Measurements from ENCODE around the gene NFU1. TPM values are rescaled to one million over a fixed set of nuclear protein-coding genes. Genes with fewer than 3 reads are reported as not detected.

Gene NFU1
- total RNA-seq, 1 experiment from 2014 or later: 38.2 TPM

GRCh38 chr2:69383176-69383812, 53.9 kb downstream of the NFU1 start:
- POLR2A ChIA-PET: no interaction called here
- Histone ChIP-seq H3K79me2 (ENCODE audit: insufficient read depth, low read length) (peaks cover 67% of the 10 kb centered on the region), H3K4me3 (replicated peaks in 1 of 2; ENCODE audit: low read depth in 1 of 2, low read length in 2 of 2) (no peak overlapping the region), H3K9ac (ENCODE audit: low read length) (no peak overlapping the region), H3K27ac (ENCODE audit: low read depth, low read length) (no peak overlapping the region), H2AFZ (ENCODE audit: low read depth, low read length, poor library complexity, severe bottlenecking) (no peak overlapping the region), H3K36me3 (ENCODE audit: control insufficient read depth in 1 of 2, insufficient read depth in 2 of 2, low read length in 2 of 2) (no peaks in the 10 kb centered on the region), H3K9me3 (ENCODE audit: control insufficient read depth in 1 of 2, insufficient read depth in 1 of 2, low read depth in 1 of 2, low read length in 2 of 2) (no peaks in the 10 kb centered on the region), H3K27me3 (ENCODE audit: insufficient read depth, low read length) (no peaks in the 10 kb centered on the region), H3K9me2 (ENCODE audit: insufficient read depth) (no peaks in the 10 kb centered on the region), H3K4me1 (ENCODE audit: control insufficient read depth in 1 of 2, insufficient read depth in 2 of 2, low read length in 2 of 2) (peaks cover 8 to 15% of the 10 kb centered on the region in 2 experiments; a peak in 3 of 4 replicates), H4K20me1 (ENCODE audit: insufficient read depth) (no peaks in the 10 kb centered on the region), H3K4me2 (ENCODE audit: low read length) (no peak overlapping the region)
- TF ChIP-seq SRF (IDR thresholded peaks at IDR 0.05; ENCODE audit: low read depth): no peak
- no peak for DNase-seq (ENCODE audit: low read depth, low spot score)
- no TSS peak for BruUV-seq (replicated peaks)
- CTCF ChIA-PET: interaction anchor here (1.4 kb wide), 1 partner anchor 8 kb away, joined by 3 read pairs; no protein-coding TSS in a partner anchor
- no peak for ATAC-seq
- RAD21 ChIA-PET (ENCODE audit: low non-redundant PET in 1 of 2, low total read pairs in 2 of 2, uncharacterized antibody in 2 of 2, unreplicated experiment in 2 of 2): no interaction called here
- intact Hi-C loops (cut with micrococcal nuclease): loop anchor here (10.0 kb wide), 1 partner anchor 332 kb away; no protein-coding TSS in a partner anchor

GRCh38 chr2:69382547-69382946, 54.7 kb downstream of the NFU1 start:
- ChIA-PET POLR2A (no interaction called here), CTCF (no interaction called here), RAD21 (ENCODE audit: low non-redundant PET in 1 of 2, low total read pairs in 2 of 2, uncharacterized antibody in 2 of 2, unreplicated experiment in 2 of 2) (no interaction called here)
- Histone ChIP-seq H3K27ac (ENCODE audit: low read depth, low read length) (no peak overlapping the region), H3K9me3 (ENCODE audit: control insufficient read depth in 1 of 2, insufficient read depth in 1 of 2, low read depth in 1 of 2, low read length in 2 of 2) (no peaks in the 10 kb centered on the region), H2AFZ (ENCODE audit: low read depth, low read length, poor library complexity, severe bottlenecking) (no peak overlapping the region), H3K4me1 (ENCODE audit: control insufficient read depth in 1 of 2, insufficient read depth in 2 of 2, low read length in 2 of 2) (peaks cover 5 to 9% of the 10 kb centered on the region in 2 experiments; a peak in 3 of 4 replicates), H3K27me3 (ENCODE audit: insufficient read depth, low read length) (no peaks in the 10 kb centered on the region), H3K9me2 (ENCODE audit: insufficient read depth) (no peaks in the 10 kb centered on the region), H3K9ac (ENCODE audit: low read length) (no peak overlapping the region), H3K4me2 (ENCODE audit: low read length) (no peak overlapping the region), H3K4me3 (replicated peaks in 1 of 2; ENCODE audit: low read depth in 1 of 2, low read length in 2 of 2) (no peak overlapping the region), H3K36me3 (ENCODE audit: control insufficient read depth in 1 of 2, insufficient read depth in 2 of 2, low read length in 2 of 2) (no peaks in the 10 kb centered on the region), H4K20me1 (ENCODE audit: insufficient read depth) (no peaks in the 10 kb centered on the region), H3K79me2 (ENCODE audit: insufficient read depth, low read length) (peaks cover 74% of the 10 kb centered on the region)
- intact Hi-C loops (cut with micrococcal nuclease): loop anchor here (10.0 kb wide), 1 partner anchor 332 kb away; no protein-coding TSS in a partner anchor
- ATAC-seq: no peak
- no peak for TF ChIP-seq YY1 (IDR thresholded peaks at IDR 0.05; ENCODE audit: extremely low read depth, insufficient replicate concordance, low read depth, low read length)
- TF ChIP-seq SIN3A (IDR thresholded peaks at IDR 0.05; ENCODE audit: low read depth): no peak
- no peak for TF ChIP-seq REST (IDR thresholded peaks at IDR 0.05; ENCODE audit: low read depth)
- TF ChIP-seq POLR2A (IDR thresholded peaks at IDR 0.05; ENCODE audit: borderline replicate concordance, extremely low read depth, insufficient read depth, insufficient read length): no peak
- no peak for TF ChIP-seq EZH2phosphoT487 (IDR thresholded peaks at IDR 0.05; ENCODE audit: borderline replicate concordance)
- no peak for TF ChIP-seq ZBTB33 (IDR thresholded peaks at IDR 0.05; ENCODE audit: extremely low read depth, insufficient replicate concordance, low read length)
- TF ChIP-seq CTCF (IDR thresholded peaks at IDR 0.05 in 2 of 3, conservative IDR thresholded peaks at IDR 0.05 in 1 of 3; ENCODE audit: borderline replicate concordance in 1 of 3, insufficient read depth in 1 of 3, low read depth in 2 of 3, low read length in 2 of 3): no peak
- TF ChIP-seq EGR1 (IDR thresholded peaks at IDR 0.05; ENCODE audit: low read depth): no peak
- DNase-seq (ENCODE audit: low read depth, low spot score): no peak
- no TSS peak for BruUV-seq (replicated peaks)
